Measurements from ENCODE around the gene GRM7.

GRM7 gene

DNA sequence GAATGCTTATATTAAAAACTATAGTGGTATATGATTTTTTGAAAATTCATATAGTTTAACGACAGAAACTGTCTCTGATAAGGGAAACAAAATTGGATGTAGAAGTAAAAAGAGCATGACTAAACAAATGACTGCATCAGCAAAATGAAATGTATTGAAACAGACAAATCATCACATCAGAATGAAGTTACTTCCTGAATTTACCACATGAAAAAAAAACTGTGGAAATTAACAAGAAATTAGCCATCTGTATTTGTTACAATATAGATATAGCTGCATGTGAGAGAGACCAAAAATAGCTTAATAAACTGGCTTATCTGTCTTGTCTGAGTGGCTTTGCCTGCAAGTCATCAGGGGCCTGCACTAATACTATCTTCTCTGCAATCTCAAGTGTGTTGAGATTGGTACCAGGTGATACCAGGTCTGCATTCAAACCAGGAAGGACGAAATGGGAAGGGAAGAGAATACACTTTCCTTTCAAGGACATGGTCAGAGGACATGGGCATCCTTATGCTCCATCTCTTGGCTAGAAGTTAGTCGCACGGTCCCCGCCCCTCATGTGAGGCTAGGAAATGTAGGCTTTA lies 388.7 kb downstream of the GRM7 start:
- DNase-seq, result no peak

GRCh38 chr3:7254251-7254650 lies 393.3 kb downstream of the GRM7 start:
- DNase-seq, result no peak

DNA sequence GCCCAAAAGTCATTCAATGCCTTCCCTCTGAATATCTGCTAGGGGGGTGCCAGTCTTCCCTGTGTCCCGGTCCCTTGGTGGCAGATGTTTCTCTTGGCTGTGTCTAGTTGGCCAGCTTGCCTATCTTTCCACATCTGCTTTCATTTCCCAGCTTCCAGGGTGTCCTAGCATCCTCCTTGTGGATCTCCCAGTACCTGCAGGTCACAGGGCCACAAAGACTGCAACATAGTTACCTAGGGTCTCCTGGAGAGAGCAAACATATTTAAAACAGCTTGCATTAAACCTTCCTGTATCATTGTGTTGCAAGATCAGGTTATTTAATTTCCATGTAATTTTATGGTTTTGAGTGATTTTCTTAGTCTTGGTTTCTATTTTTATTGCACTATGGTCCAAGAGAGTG lies 400.1 kb downstream of the GRM7 start:
- DNase-seq, result no peak

- DNase-seq, result no peak
Observed at GRCh38 chr3:7263347-7264195, 402.7 kb downstream of the GRM7 start.

DNA sequence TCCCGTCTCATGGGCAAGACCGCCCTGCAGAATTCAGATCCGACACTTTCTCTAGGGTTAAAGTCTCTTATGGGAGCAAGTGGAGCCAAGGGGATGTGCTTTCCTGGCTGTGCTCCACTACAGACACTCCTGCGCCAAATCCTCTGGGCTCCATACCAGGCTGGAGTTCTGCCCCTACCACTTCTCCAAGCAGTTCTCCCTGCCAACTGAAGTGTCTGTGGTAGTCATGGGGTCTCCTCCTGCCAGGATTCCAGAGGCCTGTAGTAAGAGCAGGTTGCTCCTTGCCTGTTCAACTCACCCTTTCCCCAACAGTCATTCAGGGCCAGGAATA lies 403.2 kb downstream of the GRM7 start:
- DNase-seq, result no peak

- DNase-seq, result no peak
Observed at GRCh38 chr3:7265736-7266135, 404.8 kb downstream of the GRM7 start.

- DNase-seq, result no peak
Observed at GRCh38 chr3:7266551-7266950, 405.6 kb downstream of the GRM7 start.

DNA sequence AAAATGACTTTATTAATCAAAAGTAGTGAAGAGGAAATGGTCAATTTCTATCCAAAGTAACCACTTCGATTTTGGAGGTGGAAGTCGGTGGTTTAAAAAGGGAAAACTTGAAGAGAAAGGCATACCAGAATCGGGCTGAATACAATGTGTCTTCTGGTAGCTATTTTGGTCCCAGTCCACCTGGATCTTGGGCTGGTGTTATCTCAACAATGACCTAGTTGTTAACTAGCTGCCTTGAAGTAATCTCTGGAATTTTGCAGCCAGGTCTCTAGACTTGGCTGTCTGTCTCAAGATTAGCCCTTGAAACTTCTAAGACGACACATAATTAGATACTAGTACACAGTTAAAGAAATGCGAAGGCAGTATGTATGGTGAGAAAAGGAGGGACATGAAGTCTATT lies 409.8 kb downstream of the GRM7 start:
- no peak for DNase-seq

GRCh38 chr3:7271631-7272030 lies 410.7 kb downstream of the GRM7 start:
- no peak for DNase-seq

DNA sequence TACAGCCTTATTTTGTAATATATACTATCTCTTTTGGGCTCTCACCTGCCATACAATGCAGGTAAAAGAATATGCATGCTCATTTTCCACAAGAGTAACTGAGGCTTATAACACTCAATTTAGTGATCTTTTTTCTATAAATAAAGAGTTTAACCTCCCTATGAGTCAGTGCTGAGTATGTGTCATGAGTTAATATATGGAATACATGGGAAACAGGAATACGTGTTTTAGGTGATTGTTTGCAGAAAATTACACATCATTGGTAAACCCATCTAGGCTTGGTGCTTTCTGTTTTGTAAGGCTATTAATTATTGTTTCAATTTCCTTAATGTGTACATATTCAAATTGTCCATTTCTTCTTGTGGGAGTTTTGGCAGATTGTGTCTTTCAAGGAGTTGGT lies 411.3 kb downstream of the GRM7 start:
- DNase-seq, result no peak

DNA sequence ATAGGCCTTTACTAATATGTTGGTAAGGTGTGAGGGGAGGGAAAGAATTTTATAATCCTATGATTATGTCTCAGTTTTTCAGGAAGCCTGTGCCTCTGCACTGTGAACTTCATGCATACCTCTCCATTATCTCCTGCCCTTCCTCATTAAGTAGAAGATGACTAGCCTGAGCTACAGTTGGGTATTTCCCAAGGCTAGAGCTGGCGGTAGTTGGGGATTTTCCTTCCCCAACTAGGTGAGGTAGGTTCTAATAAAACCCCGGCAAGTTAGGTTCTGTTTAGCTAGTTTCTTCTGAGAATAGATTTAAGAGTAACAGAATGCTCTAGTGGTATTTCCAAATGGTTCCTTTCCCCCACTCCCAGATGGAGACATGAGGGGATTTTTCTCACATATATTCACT lies 414.5 kb downstream of the GRM7 start:
- no peak for DNase-seq

DNA sequence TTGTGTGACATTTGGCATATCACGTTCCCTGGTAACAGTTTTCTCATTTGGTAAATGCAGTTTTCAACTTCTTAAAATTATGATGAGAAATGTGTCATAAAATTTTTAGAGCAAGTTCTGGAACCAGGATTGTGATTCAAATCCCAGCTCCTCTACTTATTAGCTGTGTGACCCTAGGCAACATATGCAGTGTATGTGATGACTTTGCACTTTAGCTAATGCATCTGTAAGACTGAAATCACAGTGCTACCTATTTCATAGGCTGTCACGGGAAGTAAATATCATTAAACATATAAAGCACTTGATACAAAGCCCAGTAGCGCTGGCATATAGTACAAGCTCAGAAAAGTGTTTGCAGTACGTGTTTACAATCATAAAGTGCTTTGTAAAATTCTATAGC lies 419.4 kb downstream of the GRM7 start:
- no peak for DNase-seq

GRCh38 chr3:7282988-7283387 lies 422.1 kb downstream of the GRM7 start:
- no peak for DNase-seq

DNA sequence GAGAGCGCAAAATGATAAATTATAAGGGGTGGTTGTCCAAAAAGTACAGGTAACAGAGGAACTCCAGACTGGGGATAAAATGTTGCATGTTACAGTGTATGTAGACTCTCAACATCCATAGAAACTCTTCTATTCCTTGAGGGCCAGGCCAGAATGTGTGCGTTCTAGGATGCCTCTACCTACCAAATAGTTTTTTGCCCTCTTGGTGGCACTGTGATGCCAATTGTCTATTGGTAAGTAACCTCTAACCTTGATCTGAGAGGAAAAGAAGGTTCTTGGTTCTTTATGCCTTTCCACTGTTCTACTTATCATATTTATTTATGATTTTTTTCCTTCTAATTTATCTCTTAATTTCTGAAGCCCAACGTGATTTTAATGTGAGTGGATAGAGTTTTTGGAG lies 424.6 kb downstream of the GRM7 start:
- DNase-seq, result no peak

DNA sequence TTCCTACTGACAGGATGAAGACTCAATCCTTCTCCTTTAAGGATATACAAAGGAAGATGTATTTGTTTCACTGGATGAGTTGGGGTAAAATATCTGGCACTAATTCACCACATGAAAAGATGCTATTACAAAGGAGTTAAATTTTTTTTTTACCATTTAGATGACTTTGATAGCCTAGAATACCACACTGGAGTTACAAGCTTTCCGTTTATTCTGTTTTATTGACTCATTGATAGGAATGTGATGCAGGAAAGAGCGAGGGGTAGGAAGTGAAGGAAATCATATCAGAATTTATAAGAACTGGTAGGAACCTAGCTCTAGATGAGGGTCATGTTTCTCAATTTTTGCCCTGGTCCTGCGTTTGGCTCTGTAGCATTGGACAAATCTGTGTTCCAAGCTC lies 427.2 kb downstream of the GRM7 start:
- DNase-seq, result no peak

DNA sequence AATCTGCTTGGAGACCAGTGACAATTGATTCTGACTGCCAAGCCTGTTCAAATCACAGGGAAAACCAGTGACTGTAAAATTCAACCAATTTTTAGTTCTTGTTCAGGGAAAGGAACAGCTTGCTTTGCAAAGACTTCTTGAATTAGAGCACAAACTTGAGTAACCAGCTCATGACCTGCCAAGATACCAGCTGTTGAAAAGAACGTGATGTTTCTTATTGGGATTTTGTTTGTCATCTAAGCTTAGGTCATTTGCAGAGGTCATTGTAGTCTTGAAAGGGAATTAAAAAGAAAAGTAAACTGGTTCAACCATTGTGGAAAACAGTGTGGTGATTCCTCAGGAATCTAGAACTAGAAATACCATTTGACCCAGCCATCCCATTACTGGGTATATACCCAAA lies 428.2 kb downstream of the GRM7 start:
- DNase-seq, result no peak

GRCh38 chr3:7290077-7290825 lies 429.3 kb downstream of the GRM7 start:
- no peak for DNase-seq

GRCh38 chr3:7292362-7292761 lies 431.4 kb downstream of the GRM7 start:
- no peak for DNase-seq

DNA sequence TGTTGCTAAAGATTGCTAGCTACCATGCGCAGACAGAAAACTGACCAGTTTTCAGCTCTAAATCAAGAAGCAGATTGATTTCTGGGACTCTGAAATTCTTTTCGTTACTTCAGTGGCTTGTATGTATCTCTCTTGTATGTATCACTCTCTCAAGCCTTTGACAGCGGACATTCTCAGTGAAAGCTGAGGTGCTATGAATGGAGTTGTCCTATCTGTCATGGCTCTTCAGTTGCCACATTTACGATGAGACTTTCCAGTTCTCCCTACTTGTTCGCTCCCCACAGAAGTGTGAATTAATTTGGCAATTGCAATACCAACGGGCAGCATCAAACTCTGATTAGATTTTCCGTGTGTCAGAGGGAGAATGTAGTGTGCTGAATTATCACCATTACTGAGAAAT lies 432.4 kb downstream of the GRM7 start:
- DNase-seq, result no peak

DNA sequence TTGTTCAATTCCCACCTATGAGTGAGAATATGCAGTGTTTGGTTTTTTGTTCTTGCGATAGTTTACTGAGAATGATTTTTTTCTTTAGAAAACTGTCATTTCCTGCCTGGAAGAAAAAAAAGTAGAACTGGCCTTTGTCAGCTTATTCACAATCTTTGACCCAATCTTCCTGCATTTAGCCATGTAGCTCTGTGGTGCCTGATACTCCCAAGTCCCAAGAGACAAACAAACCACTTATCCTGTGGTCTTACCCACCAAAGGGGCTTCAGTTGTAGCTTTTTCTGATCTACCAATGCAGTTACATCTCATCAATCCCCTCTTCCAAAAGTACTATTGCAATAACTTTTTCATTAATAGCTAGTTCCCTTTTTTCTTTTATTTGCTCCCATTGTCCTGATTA lies 444.6 kb downstream of the GRM7 start:
- DNase-seq, result no peak

GRCh38 chr3:7306901-7307300 lies 446.0 kb downstream of the GRM7 start:
- no peak for DNase-seq

GRCh38 chr3:7307410-7307809 lies 446.5 kb downstream of the GRM7 start:
- DNase-seq, result no peak

DNA sequence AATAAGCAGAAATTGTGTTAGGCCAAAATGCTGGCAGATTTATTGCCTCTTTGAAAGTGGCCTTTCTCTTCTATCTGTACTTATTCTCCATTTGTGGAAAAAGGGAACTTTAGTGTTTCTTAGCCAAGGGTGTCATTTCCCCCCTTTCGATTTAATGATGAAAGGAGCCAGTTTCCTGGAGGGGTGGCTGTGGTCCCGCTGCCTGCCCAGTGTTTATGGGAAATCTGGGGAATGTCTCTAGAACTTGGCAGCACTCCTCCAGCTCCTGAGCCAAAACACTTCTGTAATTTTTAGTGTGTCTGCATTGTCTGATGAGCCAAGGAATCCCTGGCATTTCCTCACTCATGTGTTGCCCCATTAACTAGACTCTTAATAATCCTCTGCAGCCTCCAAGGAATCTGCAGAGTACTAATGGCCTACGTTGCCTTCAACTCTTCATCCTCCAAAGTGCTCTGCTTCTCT lies 448.8 kb downstream of the GRM7 start:
- no peak for DNase-seq

- DNase-seq, result no peak
Observed at GRCh38 chr3:7315037-7315436, 454.1 kb downstream of the GRM7 start.
